GM12892 (cell line): ENCODE measurements around the gene SHC3.

Experiments used
- DNase-seq: peaks from one replicate; pipeline ENCODE4 v3.0.0; 2011; ENCODE audit not compliant: insufficient read length
- FAIRE-seq: peaks from 2 replicates; lab custom pipeline; 2011; peaks lifted over from hg19 to GRCh38; lab: Jason Lieb, UNC
- POLR2A ChIP-seq: IDR thresholded peaks from 2 replicates; pipeline ENCODE4 v1.6.1; 2011; ENCODE audit warnings: low read depth, low read length, control low read depth
- POLR2AphosphoS5 ChIP-seq: IDR thresholded peaks from 2 replicates; pipeline ENCODE4 v1.6.1; 2011; ENCODE audit warnings: low read depth, low read length, control low read depth
- TAF1 ChIP-seq: IDR thresholded peaks from 2 replicates; pipeline ENCODE4 v1.6.1; 2011; ENCODE audit warnings: low read depth, mild to moderate bottlenecking, control low read depth, low read length, borderline replicate concordance

SHC3 gene

DNA sequence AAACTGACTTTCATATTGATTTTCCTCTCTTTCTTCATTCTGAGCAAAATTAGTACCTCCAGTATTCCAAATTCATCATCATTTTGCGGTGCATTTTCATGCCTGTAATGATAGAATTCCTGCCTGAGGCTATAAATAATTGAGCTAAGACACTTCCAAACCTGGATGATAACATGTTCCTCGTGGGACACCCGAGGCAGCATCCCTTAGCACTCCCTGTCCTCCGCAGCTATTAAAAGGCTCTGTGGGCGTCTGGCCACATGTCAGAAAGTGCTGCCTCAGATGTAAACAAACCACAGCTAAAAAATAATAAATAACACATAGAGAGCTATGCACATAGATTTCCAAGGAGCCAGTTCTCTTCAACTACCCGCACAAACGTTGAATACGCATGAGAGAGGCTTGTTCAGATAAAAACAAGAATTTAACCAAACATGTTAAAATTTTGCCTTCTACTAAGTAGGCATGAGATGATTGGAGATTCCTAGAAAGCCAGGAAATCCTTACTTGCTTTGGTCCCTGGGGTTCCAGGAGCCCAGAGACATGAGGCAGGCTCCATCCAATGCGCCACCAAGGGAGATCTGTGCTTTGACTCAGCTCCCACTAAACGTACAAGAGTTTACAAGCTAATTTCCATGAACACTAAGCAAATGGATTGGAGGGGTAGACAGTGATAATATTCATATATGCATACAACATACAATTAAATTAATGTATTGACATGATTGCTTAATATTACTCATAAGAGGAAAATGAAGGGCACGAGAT, 82.7 kb downstream of the SHC3 start:
- DNase-seq (no peak), FAIRE-seq (no peak)
- TF ChIP-seq POLR2AphosphoS5: no peak
- TF ChIP-seq TAF1: no peak
- TF ChIP-seq POLR2A: no peak

- FAIRE-seq (no peak), DNase-seq (no peak)
- TF ChIP-seq POLR2A: no peak
- no peak for TF ChIP-seq TAF1
- no peak for TF ChIP-seq POLR2AphosphoS5
Measured at GRCh38 chr9:89093201-89093975, 85.2 kb downstream of the SHC3 start.

GRCh38 chr9:89089176-89089575, 89.4 kb downstream of the SHC3 start:
- DNase-seq: no peak
- TF ChIP-seq POLR2AphosphoS5 (no peak), POLR2A (no peak), TAF1 (no peak)
- FAIRE-seq: no peak

DNA sequence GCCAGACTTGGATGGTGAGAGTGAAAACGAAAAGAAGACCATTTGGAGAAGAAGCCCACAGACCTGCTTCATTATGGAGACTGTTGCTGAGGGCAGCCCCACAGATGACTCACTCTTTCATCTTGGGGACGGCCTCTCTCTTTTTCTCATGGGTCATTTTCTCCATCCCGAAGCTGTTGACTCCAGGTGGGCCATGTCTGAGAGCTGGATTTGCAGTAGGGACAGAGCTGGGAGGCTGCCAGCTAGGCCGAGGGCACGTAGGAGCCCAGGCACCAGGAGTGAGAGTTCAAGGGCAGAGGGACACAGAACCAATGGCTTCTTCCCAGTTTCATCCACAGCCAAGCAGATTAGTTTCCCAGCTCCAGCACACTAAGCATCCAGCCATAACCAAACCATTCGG, 95.0 kb downstream of the SHC3 start:
- DNase-seq (no peak), FAIRE-seq (no peak)
- TF ChIP-seq POLR2A (no peak), TAF1 (no peak), POLR2AphosphoS5 (no peak)

DNA sequence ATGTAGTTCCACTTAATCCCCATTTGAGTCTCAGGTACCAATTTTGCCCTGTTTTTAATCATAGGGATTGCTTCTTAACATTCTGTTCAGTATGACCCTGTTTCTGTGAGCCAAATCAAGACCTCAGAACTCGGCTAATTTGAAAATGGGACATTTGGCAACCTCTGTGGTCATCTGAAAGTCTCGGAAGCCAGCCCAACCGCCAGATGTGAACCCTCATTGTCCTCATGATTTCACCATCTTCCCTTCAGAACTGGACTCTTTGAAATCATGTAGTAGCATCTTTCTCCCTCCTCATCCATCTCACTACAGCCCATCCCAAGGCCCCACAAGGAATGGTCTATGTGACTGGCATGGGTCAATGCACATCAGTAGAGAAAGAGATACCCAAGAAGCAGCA, 98.4 kb downstream of the SHC3 start:
- FAIRE-seq: no peak

DNA sequence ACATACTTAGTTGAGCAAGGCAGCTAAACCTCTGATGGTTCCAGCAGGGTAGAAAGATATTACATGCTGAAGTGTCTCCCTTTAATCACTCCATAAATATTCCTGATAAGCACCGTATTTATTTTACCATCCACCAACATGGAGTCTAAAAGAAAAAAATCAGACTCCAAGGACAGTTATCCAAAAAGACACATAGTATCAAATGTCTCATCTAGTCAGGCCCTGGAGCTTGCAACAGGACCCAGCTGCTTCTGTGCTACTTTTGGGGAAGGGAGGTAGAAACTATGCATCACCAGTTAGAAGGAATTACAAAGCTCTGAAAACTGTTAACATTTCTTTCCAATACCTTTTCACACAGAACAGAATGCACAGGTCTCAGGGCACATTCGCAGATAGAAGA, 99.2 kb downstream of the SHC3 start:
- FAIRE-seq (no peak), DNase-seq (no peak)
- TF ChIP-seq POLR2AphosphoS5: no peak
- TF ChIP-seq POLR2A: no peak
- no peak for TF ChIP-seq TAF1

More for the DNA sequence above, 98.4 kb downstream of the SHC3 start:
- DNase-seq: no peak
- TF ChIP-seq TAF1 (no peak), POLR2A (no peak), POLR2AphosphoS5 (no peak)

GRCh38 chr9:89078860-89079259, 99.8 kb downstream of the SHC3 start:
- TF ChIP-seq POLR2AphosphoS5: no peak
- TF ChIP-seq POLR2A: no peak
- FAIRE-seq: no peak
- DNase-seq: no peak

DNA sequence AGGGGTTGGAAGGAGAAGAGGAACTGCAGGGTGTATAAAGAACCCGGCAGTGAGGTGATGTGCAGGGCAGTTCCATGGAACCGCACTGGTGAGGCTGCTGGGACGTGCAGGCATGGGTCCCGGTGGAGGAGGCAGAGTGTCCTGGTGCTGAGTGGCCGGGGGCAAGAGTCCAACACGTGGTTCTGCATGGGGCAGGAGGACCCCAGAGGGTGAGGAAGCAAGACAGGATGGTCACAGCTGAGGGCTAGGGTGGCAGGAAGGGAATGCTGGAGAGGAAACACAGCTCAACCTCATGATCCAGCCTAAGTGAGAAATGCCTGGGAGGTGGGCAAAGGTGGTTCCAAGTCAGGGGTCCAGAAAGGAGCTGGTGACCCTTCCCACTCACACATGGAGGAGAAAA, 100.2 kb downstream of the SHC3 start:
- FAIRE-seq (no peak), DNase-seq (no peak)
- TF ChIP-seq TAF1 (no peak), POLR2A (no peak), POLR2AphosphoS5 (no peak)

GRCh38 chr9:89077519-89077918, 101.1 kb downstream of the SHC3 start:
- no peak for FAIRE-seq
- no peak for DNase-seq
- TF ChIP-seq TAF1 (no peak), POLR2AphosphoS5 (no peak), POLR2A (no peak)

DNA sequence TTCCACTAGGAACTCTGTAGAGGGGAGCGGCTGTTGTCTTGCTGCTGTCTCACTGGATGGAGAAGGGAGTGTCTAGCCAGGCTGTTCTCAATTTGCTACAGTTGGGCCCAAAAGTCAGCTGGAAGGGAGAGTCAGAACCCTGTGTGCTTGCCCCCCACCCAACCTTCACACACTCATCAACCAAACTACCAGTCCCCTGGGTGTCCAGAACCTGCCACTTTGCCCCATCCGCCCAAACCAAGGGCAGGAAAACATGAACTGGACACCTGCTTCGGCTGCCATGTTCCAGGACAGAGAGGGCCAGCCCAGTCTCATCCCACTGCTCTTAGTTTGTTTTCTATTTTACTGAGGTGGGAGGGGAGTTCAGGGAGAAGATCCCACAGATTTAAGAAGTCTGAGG, 105.2 kb downstream of the SHC3 start:
- DNase-seq: no peak
- no peak for FAIRE-seq
- TF ChIP-seq TAF1 (no peak), POLR2A (no peak), POLR2AphosphoS5 (no peak)

GRCh38 chr9:89071591-89071990, 107.0 kb downstream of the SHC3 start:
- FAIRE-seq: no peak
- no peak for DNase-seq
- no peak for TF ChIP-seq POLR2AphosphoS5

DNA sequence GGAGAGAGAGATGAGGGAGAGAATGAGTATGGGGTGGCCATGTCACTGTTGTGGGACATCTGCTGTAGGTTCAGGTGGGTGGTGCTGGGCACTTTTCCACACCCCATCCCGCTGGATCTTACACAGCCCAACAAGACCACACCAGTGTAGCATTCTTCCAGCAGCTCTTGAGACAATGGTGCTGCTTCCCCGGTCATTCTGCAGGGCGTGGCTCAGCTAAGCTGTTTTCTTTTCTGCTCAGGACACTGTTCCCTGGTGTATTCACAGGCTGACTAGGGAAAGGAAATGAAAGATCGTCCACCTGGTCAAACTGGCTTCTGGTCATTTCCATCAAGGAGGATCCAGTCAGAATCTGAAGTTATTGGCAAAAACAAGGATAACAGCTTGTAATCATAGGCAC, 111.8 kb downstream of the SHC3 start:
- no peak for DNase-seq
- no peak for FAIRE-seq
- TF ChIP-seq POLR2AphosphoS5 (no peak), TAF1 (no peak), POLR2A (no peak)
